NCI-H526 treated with DMSO at 0.1 percent for 48 hours (cell line): ENCODE measurements around the gene QRFP.
"Not testable (repeated sequence)": the region's sequence is repeated elsewhere in the genome, so short reads cannot be mapped to it uniquely, and the experiment has no call there.

Source experiments
- DNase-seq: peaks from one replicate; lab custom pipeline; 2025; lab: John Stamatoyannopoulos, UW

The QRFP gene

GRCh38 chr9:130919559-130920145 lies 23.0 kb upstream of the QRFP start:
- DNase-seq = no peak

DNA sequence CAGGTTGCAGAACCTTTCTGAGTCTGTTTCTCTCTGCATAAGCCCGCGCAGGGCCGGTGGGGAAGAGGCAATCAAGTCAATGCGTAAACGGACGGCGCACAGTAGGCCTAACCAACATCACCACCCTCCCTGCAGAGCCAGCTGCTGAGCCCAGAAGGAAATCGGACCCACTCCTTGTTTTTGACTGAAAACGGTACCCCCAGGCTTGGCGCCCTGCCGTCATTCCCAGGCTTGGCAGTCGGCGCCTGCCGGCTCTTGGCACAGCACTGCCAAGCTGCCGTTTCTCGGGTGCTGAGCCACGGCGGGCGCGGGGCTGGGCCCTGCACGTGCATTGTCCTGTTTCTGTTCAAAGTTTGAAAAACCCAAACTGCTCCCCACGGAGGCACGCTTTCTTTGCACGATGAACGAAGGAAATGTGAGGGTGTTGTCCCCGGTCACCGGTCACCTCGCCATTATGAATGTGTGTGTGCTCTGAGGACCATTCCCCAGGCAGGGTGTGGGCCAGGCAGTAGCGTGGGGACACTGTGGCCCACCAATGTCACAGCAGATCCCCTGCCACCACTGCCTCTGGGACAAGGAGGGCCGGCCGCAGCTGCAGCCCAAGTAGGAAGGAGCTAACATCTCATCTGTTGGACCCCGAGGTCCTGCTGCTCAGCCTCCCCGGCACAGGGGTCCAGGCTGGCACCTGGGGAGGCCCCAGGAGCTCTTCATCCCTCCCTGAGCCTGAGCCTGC lies 22.4 kb upstream of the QRFP start:
- DNase-seq = no peak

GRCh38 chr9:130918101-130918825 lies 21.7 kb upstream of the QRFP start:
- no peak for DNase-seq

- no peak for DNase-seq
Measured at GRCh38 chr9:130917168-130917960, 20.8 kb upstream of the QRFP start.

DNA sequence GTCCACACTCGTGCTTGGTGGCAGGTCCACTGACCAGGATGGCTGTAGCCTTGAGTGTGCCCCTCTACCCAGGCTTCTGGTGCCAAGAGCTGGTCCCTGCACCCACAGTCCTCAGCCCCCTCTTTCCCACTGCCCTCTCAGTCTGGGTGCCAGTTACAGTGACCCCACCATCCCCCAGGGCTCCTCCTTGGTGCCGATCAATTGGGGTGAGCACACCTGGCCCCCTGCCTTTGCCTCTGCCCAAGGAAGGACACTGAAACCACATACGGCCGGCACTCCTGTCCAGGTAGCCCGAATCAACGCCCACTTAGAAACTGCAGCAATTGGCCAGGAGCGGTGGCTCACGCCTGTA lies 18.5 kb upstream of the QRFP start:
- no peak for DNase-seq

- no peak for DNase-seq
Measured at GRCh38 chr9:130914417-130915095, 17.9 kb upstream of the QRFP start.

- DNase-seq = no peak
Measured at GRCh38 chr9:130913599-130914416, 17.2 kb upstream of the QRFP start.

DNA sequence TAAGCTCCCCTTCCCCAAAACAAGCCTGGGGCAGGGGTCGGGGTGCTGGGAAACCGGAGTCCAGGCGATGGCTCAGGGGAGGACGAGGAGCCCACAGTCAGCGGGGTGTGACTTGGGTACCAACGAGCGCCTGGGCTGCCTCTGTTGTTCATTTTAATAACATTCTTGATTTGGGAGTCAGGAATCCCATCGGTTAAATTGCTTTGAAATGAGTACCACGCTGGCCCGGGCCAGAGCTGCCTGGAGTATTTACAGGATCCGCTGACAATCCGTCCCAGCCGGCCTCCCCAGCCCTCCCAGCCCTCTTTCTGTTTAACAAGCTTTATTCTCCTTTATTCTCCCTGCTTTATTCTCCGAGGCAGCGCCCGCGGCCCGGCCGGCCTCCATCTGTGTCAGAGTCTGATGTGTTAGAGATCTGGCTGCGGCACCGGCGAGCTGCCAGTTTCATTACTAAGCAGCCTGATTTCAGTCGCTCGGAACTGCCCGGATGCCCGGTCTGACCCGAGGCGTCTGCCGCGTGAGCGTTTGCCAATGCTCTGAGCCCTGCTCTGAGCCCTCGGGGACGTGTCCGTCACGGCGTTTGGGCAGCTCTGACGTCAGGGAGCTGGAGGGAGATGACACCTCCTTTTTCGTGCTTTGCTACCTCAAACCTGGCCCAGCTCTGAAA lies 16.5 kb upstream of the QRFP start:
- DNase-seq = no peak

- no peak for DNase-seq
Measured at GRCh38 chr9:130911254-130912049, 14.8 kb upstream of the QRFP start.

DNA sequence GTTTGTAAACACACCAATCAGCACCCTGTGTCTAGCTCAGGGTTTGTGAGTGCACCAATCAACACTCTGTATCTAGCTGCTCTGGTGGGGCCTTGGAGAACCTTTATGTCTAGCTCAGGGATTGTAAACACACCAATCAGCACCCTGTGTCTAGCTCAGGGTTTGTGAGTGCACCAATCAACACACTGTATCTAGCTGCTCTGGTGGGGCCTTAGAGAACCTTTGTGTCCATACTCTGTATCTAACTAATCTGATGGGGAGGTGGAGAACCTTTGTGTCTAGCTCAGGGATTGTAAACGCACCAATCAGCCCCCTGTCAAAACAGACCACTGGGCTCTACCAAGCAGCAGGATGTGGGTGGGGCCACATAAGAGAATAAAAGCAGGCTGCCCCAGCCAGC lies 14.1 kb upstream of the QRFP start:
- DNase-seq = not testable (repeated sequence)

DNA sequence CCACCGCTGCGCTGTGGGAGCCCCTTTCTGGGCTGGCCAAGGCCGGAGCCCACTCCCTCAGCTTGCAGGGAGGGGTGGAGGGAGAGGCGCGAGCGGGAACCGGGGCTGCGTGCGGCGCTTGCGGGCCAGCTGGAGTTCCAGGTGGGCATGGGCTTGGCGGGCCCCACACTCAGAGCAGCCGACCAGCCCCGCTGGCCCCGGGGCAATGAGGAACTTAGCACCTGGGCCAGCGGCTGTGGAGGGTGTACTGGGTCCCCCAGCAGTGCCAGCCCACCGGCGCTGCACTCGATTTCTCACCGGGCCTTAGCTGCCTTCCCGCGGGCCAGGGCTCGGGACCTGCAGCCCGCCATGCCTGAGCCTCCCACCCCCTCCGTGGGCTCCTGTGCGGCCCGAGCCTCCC lies 13.4 kb upstream of the QRFP start:
- DNase-seq = not testable (repeated sequence)

DNA sequence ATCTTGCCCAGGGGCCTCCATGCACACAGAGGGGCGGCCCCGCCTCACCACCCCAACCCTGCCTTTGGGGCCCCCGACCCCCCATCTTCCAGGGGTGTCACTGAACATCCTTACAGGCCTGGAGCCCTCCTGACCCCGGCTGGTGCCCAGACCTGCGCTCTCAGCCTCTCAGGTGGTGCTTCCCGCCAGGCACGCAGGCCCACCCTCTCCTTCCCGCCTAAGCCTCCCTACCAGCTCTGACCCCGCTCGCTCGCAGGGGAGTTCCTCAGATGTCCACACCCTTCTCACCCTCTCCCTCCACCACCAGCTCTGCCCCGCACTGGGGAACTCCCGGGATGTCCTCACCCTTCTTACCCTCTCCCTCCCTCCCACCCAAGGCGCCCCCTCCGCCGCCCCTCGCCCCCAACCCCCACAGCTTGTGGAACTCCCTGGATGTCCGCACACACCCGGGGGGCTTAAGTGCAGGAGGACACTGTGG lies 12.3 kb upstream of the QRFP start:
- no peak for DNase-seq

DNA sequence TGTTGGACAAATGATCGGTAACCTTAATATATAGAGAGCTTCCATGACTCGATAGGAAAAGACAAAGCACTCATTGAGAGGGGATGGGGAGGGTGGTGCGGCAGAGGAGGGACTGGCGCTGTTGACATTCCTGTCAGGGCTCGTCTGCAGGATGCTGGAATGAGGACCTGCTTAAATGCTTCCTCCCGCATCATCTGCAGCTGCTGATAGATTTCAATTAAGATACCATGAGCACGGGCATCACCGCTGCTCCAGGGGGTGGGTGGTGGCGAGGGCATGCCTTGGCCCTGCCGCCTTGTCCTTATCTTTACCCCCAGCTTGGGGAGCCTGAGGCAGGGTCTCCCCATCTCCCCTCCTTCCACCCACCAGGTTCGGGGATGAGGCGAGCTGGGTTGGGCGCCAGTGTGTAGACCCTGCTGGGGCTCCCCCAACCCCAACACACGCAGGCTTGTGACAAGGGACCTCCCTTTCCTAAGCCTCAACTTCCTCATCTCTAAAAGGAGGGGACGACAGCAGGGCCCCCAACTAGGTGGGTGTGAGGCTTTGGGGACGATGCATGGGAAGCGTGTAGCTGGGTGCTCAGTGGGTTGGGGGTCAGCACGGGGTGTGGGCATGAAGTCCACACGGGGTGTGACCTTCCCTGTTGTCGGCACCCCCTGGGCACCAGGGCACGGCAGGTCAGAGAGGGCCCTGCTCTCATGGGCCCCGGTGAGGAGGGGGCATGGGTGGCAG lies 11.7 kb upstream of the QRFP start:
- DNase-seq = no peak

DNA sequence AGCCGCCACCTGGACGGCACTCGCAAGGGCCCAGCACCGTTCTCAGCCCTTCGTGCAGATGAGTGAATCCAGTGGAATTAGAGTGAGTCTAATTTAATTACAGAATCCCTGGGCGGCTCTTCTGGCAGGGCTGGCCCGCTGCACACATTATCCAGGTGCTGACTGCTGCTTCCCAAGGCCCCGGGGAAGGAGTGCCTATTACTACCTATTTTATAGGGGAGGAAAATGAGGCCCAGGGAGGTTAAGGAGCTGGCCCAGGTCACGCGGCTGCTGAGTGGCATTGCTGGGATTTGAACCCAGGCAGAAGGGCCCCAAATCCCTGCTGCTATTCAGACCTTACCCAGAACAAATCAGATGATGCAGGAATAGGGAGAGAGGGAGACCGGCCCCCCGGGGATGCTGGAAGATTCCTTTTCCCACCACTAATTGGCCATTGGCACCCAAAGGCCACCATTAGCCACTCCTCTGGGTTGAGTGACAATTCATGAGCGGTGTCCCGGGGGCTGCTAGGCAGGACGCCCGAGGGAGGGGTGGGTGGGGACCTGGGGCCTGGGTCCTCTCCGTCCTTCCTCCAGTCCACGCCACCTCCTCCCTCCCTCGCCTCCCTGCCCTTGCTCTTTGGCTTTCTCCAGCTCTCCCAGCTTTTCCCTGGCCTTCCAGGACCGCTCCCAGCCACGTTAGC lies 10.3 kb upstream of the QRFP start:
- DNase-seq = no peak

DNA sequence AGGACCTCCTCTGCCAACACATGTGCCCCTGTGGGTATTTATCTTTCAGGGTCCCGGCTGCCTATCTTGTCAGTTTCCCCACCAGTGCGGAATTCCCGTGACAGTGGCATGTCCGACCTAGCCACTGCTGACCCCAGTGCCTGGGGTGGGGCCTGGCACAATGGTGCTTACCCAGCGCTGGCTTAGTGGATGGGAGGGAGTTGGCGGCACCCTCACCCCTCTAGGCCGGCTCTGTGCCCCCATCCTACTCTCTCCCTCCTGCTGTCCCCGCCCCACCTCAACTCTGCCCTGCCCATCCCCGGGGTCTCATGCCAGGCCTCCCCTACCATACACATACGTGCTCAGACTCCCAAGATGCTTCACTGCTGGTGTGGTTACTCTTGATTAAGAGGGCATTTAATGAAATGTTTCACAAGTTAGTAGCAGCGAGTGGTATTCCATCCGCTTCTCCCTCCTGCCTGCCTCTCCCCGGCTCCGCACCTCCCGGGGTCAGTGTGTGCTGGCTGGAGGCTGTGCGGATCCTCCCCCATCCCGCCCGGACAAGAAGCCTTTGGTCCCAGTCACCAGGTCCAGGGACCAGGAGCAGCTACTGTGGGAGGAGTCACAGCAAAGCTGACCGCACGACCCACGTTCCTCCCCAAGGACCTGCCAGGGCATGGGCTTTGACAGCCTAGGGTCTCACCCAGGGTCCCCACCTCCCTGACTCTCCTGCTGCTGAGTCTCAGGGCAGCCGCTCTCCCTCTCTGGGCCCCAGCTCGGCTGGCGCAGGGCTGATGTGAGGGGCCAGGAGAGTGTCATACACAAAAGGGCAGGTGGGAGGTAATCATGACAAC lies 9.5 kb upstream of the QRFP start:
- no peak for DNase-seq

GRCh38 chr9:130905125-130905901 lies 8.7 kb upstream of the QRFP start:
- DNase-seq = no peak
